Hepatocyte (in vitro differentiated cells): Measurements from ENCODE around the gene CCDC9B.

Experiments used
- CTCF ChIP-seq: fragments of 200-600 bp; sonication (generic); IDR thresholded peaks from 2 replicates; pipeline ENCODE4 v1.5.1; 2016; ENCODE audit warnings: antibody characterized with exemption, mild to moderate bottlenecking; ENCODE audit not compliant: poor library complexity
- EZH2 ChIP-seq: fragments of 200-600 bp; sonication (generic); IDR thresholded peaks from 2 replicates; pipeline ENCODE4 v1.6.1; 2016; ENCODE audit warnings: antibody characterized with exemption, mild to moderate bottlenecking, borderline replicate concordance
- EZH2phosphoT487 ChIP-seq: fragments of 200-600 bp; sonication (generic); IDR thresholded peaks from one replicate; pipeline ENCODE4 v1.6.1; 2018; ENCODE audit warnings: antibody characterized with exemption, mild to moderate bottlenecking, low read depth, moderate library complexity; ENCODE audit not compliant: unreplicated experiment, severe bottlenecking

- TF ChIP-seq EZH2 (no peak), CTCF (no peak), EZH2phosphoT487 (no peak)
These were observed 38.4 kb downstream of the CCDC9B start for GRCh38 chr15:40302288-40302886.
